Ammon's horn (tissue), 1 donor: ENCODE results near the gene SGPP2.
"Not testable (repeated sequence)": the region's sequence is repeated elsewhere in the genome, so short reads cannot be mapped to it uniquely, and the experiment has no call there.

Experiments
- DNase-seq: peaks from one replicate; pipeline ENCODE4 v3.0.0-alpha.2; 2016; ENCODE audit warnings: low spot score

Gene SGPP2

GRCh38 chr2:222424276-222424728 lies at the start of gene SGPP2:
TSS of gene SGPP2 (plus strand) at chr2:222424543. CDS start at chr2:222424603, 60 bp downstream.
- DNase-seq = no peak

GRCh38 chr2:222375798-222376197 lies 48.5 kb upstream of the SGPP2 start:
- DNase-seq = no peak

GRCh38 chr2:222380456-222380855 lies 43.9 kb upstream of the SGPP2 start:
- no peak for DNase-seq

- no peak for DNase-seq
Measured at GRCh38 chr2:222381566-222381965, 42.8 kb upstream of the SGPP2 start.

- DNase-seq = no peak
Measured at GRCh38 chr2:222383255-222383654, 41.1 kb upstream of the SGPP2 start.

- DNase-seq = no peak
Measured at GRCh38 chr2:222391743-222392285, 32.5 kb upstream of the SGPP2 start.

- DNase-seq = no peak
Measured at GRCh38 chr2:222393733-222394267, 30.5 kb upstream of the SGPP2 start.

- peak; percentile 64 for DNase-seq
Measured at GRCh38 chr2:222398446-222398885, 25.9 kb upstream of the SGPP2 start.

GRCh38 chr2:222399038-222399783 lies 25.1 kb upstream of the SGPP2 start:
- DNase-seq = peak; percentile 12

GRCh38 chr2:222404151-222404905 lies 20.0 kb upstream of the SGPP2 start:
- no peak for DNase-seq

- no peak for DNase-seq
Measured at GRCh38 chr2:222408684-222409083, 15.7 kb upstream of the SGPP2 start.

- DNase-seq = no peak
Measured at GRCh38 chr2:222410534-222410933, 13.8 kb upstream of the SGPP2 start.

GRCh38 chr2:222412334-222412733 lies 12.0 kb upstream of the SGPP2 start:
- not testable (repeated sequence) for DNase-seq

- DNase-seq = no peak
Measured at GRCh38 chr2:222413295-222413911, 10.9 kb upstream of the SGPP2 start.

GRCh38 chr2:222418739-222419138 lies 5.6 kb upstream of the SGPP2 start:
- DNase-seq = no peak

GRCh38 chr2:222420508-222420907 lies 3.8 kb upstream of the SGPP2 start:
- no peak for DNase-seq

- no peak for DNase-seq
Measured at GRCh38 chr2:222421626-222422025, 2.7 kb upstream of the SGPP2 start.

- DNase-seq = no peak
Measured at GRCh38 chr2:222423186-222423585, 1.2 kb upstream of the SGPP2 start.

- no peak for DNase-seq
Measured at GRCh38 chr2:222423632-222424275, 589 bp upstream of the SGPP2 start.

- DNase-seq = peak; percentile 54
Measured at GRCh38 chr2:222424729-222425671, 657 bp downstream of the SGPP2 start.
